Right lobe of liver (tissue), 6 donors: Measurements from ENCODE around the gene GALNT17. TPM values are rescaled to one million over a fixed set of nuclear protein-coding genes. Genes with fewer than 3 reads are reported as not detected.

Source experiments
- ATAC-seq, 4 donors: fragments of 200-7000 bp; cut with Tn5 transposase; one replicate each; pipeline ENCODE4 v1.9.1; 2020; ENCODE audit warnings: mild to moderate bottlenecking in 4 of 4, moderate library complexity in 4 of 4
- DNase-seq, 3 donors: peaks; one replicate each; pipeline ENCODE4 v3.0.0-alpha.2; 2020
- H3K27ac ChIP-seq, 3 donors: fragments of 200-600 bp; one replicate each; pipeline ENCODE4 v1.8.0; 2022
- H3K27me3 ChIP-seq, 2 donors: fragments of 200-600 bp; one replicate each; pipeline ENCODE4 v1.8.0; 2022
- H3K36me3 ChIP-seq, 4 donors: fragments of 200-600 bp; sonication (generic) in 1 of 4; one replicate each; pipeline versions ENCODE4 v1.5.1 to v1.8.0; 2017 to 2022; ENCODE audit warnings: control low read depth in 1 of 4
- H3K4me1 ChIP-seq, 4 donors: fragments of 200-600 bp; sonication (generic) in 1 of 4; one replicate each; pipeline versions ENCODE4 v1.5.1 to v1.8.0; 2017 to 2022; ENCODE audit warnings: control low read depth in 1 of 4
- H3K4me3 ChIP-seq, 3 donors: fragments of 200-600 bp; one replicate each; pipeline ENCODE4 v1.8.0; 2022
- H3K9me3 ChIP-seq, 4 donors: fragments of 200-600 bp; sonication (generic) in 1 of 4; one replicate each; pipeline versions ENCODE4 v1.5.1 to v1.8.0; 2017 to 2022; ENCODE audit warnings: control low read depth in 1 of 4
- CTCF ChIP-seq, 4 donors: fragments of 200-600 bp in 3 of 4; fragments of 450-650 bp in 1 of 4; IDR thresholded peaks; one replicate each; pipeline versions ENCODE4 v1.5.1 to v1.8.0; 2016 to 2022; ENCODE audit warnings: antibody characterized with exemption in 4 of 4, mild to moderate bottlenecking in 2 of 4
- POLR2A ChIP-seq: fragments of 450-650 bp; IDR thresholded peaks from one replicate; pipeline ENCODE4 v1.6.1; 2017; ENCODE audit warnings: antibody characterized with exemption, mild to moderate bottlenecking
- WGBS: methylation state at CpG from one replicate; pipeline ENCODE4 v1.1.6; 2018; ENCODE audit warnings: low coverage, low lambda C conversion rate; ENCODE audit not compliant: insufficient coverage; ENCODE audit errors: missing lambda C conversion rate; 5-methylcytosine and 5-hydroxymethylcytosine counted together
- intact Hi-C, 2 donors: fragments of 100-400 bp; cut with DNase I; formaldehyde crosslinking; loops; one replicate each; pipeline versions ENCODE4 v1.11.2 to v1.14.1; 2022
- total RNA-seq, 6 experiments: library from RNA; depleted of rRNA in 2 of 6; stranded (reverse); fragments of >200 nt in 2 of 6; fragmentation: NEBNext Ultra II Directional in 3 of 6; extraction: Animal tissue kit (Norgen Biotek cat#: 25700) in 3 of 6; gene quantifications; one replicate each; pipeline versions ENCODE4 v1.1.0 to v1.2.4, GENCODE V29; 2016 to 2023
- donor health status: DM: no; HTN: yes; CAD: no.
- donor health status: DM: no; HTN: no; CAD: no.
- donor health status: DM: no; HTN: no; CAD: no.
- donor health status: DM: no; HTN: yes; CAD: no.
- donor health status: DM: no; HTN: yes; CAD: no.

The GALNT17 gene
- total RNA-seq, 6 experiments from 2014 or later: 0.06 to 0.31 (median 0.10) TPM

- DNase-seq (no peak), ATAC-seq (no peak)
- Histone ChIP-seq H3K9me3 (no peaks in the 10 kb centered on the region), H3K27ac (no peak overlapping the region), H3K4me1 (no peaks in the 10 kb centered on the region), H3K27me3 (peaks cover 0 to 7% of the 10 kb centered on the region in 2 donors), H3K4me3 (no peak overlapping the region), H3K36me3 (no peaks in the 10 kb centered on the region)
- WGBS: 81% methylated on average over 5 of the region's 6 CpGs
- no peak for TF ChIP-seq POLR2A
- TF ChIP-seq CTCF (IDR thresholded peaks at IDR 0.05): no peak
- intact Hi-C loops: no loop called here
These were observed 618.3 kb downstream of the GALNT17 start for GRCh38 chr7:71750290-71750689.

- H3K9me3 ChIP-seq: no peaks in the 10 kb centered on the region
- H3K27me3 ChIP-seq: peaks cover 0 to 7% of the 10 kb centered on the region in 2 donors
- no peak overlapping the region for H3K27ac ChIP-seq
- TF ChIP-seq POLR2A (no peak), CTCF (IDR thresholded peaks at IDR 0.05) (peak; percentile 53 to 90 (median 74))
- no peaks in the 10 kb centered on the region for H3K36me3 ChIP-seq
- H3K4me1 ChIP-seq: no peaks in the 10 kb centered on the region
- intact Hi-C loops: no loop called here
- no peak overlapping the region for H3K4me3 ChIP-seq
- WGBS: 29% methylated on average over 9 of the region's 43 CpGs
- ATAC-seq (peak; percentile 91 to 97 (median 93)), DNase-seq (peak; percentile 64 to 77 (median 74))
These were observed 620.4 kb downstream of the GALNT17 start for GRCh38 chr7:71752171-71752935.

GRCh38 chr7:71753236-71753635, 621.3 kb downstream of the GALNT17 start:
- Histone ChIP-seq H3K9me3 (no peaks in the 10 kb centered on the region), H3K36me3 (no peaks in the 10 kb centered on the region), H3K4me3 (no peak overlapping the region), H3K27ac (no peak overlapping the region), H3K27me3 (peaks cover 0 to 7% of the 10 kb centered on the region in 2 donors), H3K4me1 (no peaks in the 10 kb centered on the region)
- whole genome bisulfite sequencing: 73% methylated on average over 2 of the region's 2 CpGs
- DNase-seq: no peak
- intact Hi-C loops: no loop called here
- ATAC-seq: no peak
- TF ChIP-seq POLR2A: no peak
- TF ChIP-seq CTCF (IDR thresholded peaks at IDR 0.05): no peak

- no peak for TF ChIP-seq CTCF (IDR thresholded peaks at IDR 0.05)
- no peak for TF ChIP-seq POLR2A
- H3K27ac ChIP-seq: no peak overlapping the region
- no peaks in the 10 kb centered on the region for H3K4me1 ChIP-seq
- ATAC-seq (no peak), DNase-seq (no peak)
- no peaks in the 10 kb centered on the region for H3K36me3 ChIP-seq
- intact Hi-C loops: no loop called here
- H3K27me3 ChIP-seq: peaks cover 0 to 7% of the 10 kb centered on the region in 2 donors
- no peaks in the 10 kb centered on the region for H3K9me3 ChIP-seq
- WGBS: 45% methylated on average over 8 of the region's 9 CpGs
- H3K4me3 ChIP-seq: no peak overlapping the region
These were observed 622.2 kb downstream of the GALNT17 start for GRCh38 chr7:71753956-71754664.
